ENCODE results near the gene ZBTB45. TPM values are rescaled to one million over a fixed set of nuclear protein-coding genes. Genes with fewer than 3 reads are reported as not detected.
"Not testable (repeated sequence)": the region's sequence is repeated elsewhere in the genome, so short reads cannot be mapped to it uniquely, and the experiment has no call there.

ZBTB45 gene
- total RNA-seq, 2 donors from 2014 or later: 9.9 to 12.9 TPM

DNA sequence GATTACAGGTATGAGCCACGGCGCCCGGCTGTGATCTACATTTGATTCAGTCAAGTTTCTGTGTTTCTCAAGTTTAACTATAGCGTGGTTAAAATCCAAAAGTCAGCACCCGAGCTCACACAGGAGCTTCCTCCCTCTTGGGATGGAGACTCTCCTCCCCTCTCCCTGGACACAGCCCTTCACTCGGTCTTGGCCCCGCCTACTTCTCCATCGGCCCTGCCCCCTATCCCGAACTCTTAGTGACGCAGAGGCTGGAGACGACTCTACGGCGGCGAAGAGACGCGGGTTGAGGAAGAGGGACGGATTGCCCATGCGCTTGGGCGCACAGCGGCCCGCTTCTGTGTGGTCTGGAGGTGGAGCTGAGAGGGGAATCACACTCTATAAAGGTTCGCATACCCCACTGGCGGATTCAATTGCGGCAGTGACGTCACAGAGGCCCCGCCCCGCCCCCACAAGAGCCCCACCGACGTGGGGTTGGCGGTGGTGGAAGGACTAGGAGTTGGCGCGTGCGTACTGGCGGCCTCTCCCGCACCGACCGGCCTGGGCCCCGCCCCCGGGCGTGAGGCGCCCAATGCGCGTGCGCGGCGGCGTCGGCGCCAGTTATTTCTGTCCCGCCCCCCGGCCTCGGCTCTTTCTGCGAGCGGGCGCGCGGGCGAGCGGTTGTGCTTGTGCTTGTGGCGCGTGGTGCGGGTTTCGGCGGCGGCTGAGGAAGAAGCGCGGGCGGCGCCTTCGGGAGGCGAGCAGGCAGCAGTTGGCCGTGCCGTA is 24.4 kb upstream of the ZBTB45 start, which contains the start of gene TRIM28:
TRIM28 (plus strand) TSS at position 239 of the 765 bp plus-strand sequence. CDS start 694 bp downstream, outside the sequence.
- H3K4me1 ChIP-seq: peaks cover 27% of the 10 kb centered on the region
- no peaks in the 10 kb centered on the region for H3K27me3 ChIP-seq
- H3K36me3 ChIP-seq (replicated peaks in 1 of 2; ENCODE audit: insufficient read depth in 1 of 2, low read depth in 2 of 2): peaks cover 11 to 17% of the 10 kb centered on the region in 2 donors
- H3K9me3 ChIP-seq: no peaks in the 10 kb centered on the region
- peak; percentile 90 to 92 (median 90) for TF ChIP-seq POLR2A (IDR thresholded peaks at IDR 0.05)
- TF ChIP-seq, protein P1, sequence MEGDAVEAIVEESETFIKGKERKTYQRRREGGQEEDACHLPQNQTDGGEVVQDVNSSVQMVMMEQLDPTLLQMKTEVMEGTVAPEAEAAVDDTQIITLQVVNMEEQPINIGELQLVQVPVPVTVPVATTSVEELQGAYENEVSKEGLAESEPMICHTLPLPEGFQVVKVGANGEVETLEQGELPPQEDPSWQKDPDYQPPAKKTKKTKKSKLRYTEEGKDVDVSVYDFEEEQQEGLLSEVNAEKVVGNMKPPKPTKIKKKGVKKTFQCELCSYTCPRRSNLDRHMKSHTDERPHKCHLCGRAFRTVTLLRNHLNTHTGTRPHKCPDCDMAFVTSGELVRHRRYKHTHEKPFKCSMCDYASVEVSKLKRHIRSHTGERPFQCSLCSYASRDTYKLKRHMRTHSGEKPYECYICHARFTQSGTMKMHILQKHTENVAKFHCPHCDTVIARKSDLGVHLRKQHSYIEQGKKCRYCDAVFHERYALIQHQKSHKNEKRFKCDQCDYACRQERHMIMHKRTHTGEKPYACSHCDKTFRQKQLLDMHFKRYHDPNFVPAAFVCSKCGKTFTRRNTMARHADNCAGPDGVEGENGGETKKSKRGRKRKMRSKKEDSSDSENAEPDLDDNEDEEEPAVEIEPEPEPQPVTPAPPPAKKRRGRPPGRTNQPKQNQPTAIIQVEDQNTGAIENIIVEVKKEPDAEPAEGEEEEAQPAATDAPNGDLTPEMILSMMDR (IDR thresholded peaks at IDR 0.05): peak in 3 of 7 experiments; percentile 0 to 26 (median 18)
- WGBS, 2 donors: 0 to 1% methylated on average over 21 to 73 of the region's 73 CpGs
- H3K27ac ChIP-seq: peak within 1 kb of the TSS; percentile 93 to 99 (median 98)
- DNase-seq (peak; percentile 98 to 99 (median 98)), ATAC-seq (peak; percentile 93)
- intact Hi-C loops (cut with DNase I): no loop called here
- H3K4me3 ChIP-seq: peak within 1 kb of the TSS; percentile 66 to 85

DNA sequence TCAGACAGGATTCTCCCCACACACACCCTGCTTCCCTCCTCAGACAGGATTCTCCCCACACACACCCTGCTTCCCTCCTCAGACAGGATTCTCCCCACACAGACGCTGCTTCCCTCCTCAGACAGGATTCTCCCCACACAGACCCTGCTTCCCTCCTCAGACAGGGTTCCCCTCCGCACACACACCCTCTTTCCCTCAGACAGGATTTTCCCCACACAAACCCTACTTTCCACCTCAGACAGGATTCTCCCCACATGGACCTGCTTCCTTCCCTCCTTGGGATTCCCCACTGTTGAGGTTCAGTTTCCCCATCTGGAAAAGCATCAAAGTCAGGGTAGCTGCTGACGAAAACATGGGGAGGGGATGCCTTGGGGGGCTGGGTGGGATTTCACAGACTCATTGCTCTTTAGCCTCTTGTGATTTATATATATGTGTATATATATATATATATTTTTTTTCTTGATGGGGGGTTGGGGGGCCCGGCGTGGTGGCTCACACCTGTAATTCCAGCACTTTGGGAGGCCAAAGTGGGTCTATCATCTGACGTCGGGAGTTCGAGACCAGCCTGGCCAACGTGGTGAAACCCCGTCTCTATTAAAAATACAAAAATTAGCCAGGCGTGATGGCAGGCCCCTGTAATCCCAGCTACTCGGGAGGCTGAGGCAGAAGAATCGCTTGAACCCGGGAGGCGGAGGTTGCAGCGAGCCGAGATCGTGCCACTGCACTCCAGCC is 23.2 kb upstream of the ZBTB45 start:
- Histone ChIP-seq H3K4me1 (peaks cover 34% of the 10 kb centered on the region), H3K27ac (peak overlapping the region in 3 of 4 donors; percentile 93 to 99 (median 99))
- ATAC-seq; H3K4me3 ChIP-seq; intact Hi-C loops (cut with DNase I); H3K36me3 ChIP-seq (replicated peaks in 1 of 2; ENCODE audit: insufficient read depth in 1 of 2, low read depth in 2 of 2); H3K9me3 ChIP-seq; H3K27me3 ChIP-seq; DNase-seq: not testable (repeated sequence)
- 72 to 76% methylated on average over 18 of the region's 18 CpGs for WGBS, 2 donors

DNA sequence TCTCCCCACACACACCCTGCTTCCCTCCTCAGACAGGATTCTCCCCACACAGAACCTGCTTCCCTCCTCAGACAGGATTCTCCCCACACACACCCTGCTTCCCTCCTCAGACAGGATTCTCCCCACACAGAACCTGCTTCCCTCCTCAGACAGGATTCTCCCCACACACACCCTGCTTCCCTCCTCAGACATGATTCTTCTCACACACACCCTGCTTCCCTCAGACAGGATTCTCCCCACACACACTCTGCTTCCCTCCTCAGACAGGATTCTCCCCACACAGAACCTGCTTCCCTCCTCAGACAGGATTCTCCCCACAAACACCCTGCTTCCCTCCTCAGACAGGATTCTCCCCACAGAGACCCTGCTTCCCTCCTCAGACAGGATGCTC is 19.6 kb upstream of the ZBTB45 start:
- peaks cover 15% of the 10 kb centered on the region for H3K4me1 ChIP-seq
- H3K27ac ChIP-seq; H3K27me3 ChIP-seq; H3K4me3 ChIP-seq; intact Hi-C loops (cut with DNase I); H3K9me3 ChIP-seq; H3K36me3 ChIP-seq (replicated peaks in 1 of 2; ENCODE audit: insufficient read depth in 1 of 2, low read depth in 2 of 2); ATAC-seq; DNase-seq: not testable (repeated sequence)

DNA sequence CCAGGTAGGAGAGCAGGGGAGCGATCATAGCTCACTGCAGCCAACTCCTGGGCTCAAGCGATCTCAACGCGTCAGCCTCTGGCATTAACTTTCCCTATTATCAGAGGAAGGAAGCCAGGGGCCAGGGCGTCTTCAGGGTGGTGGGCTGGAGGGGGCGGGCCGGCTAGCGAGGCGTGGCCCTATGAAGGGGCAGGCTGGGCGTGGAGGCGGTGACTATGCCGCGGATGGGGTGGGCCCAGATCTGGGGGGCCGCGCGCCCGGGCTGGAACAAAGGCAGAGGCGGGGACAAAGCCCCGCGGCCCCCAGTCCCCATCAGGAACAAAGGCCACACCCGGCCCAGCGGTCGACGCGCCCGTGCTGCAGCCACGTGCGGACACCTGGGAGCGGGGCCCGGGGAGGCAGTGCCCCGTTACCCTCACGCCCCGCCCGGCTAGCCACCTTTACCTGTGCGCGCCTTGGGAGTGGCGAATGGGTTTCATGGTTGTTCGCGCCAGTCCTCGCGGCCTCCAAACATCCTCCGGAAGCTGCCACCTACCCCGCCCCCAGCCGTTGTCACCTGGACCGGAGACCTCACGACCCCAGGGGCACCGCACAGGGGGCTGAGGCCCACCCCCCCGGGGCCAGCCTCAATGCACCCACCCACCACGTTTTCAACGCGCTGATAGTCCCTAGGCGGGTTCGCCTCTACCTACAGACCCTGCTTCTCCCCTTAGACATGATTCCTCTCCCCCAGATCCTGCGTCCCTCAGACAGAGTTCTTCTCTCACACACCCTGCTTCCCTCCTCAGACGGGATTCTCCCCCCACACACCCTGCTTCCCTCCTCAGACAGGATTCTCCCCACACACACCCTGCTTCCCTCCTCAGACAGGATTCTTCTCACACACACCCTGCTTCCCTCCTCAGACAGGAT is 18.9 kb upstream of the ZBTB45 start:
- intact Hi-C loops (cut with DNase I): no loop called here
- Histone ChIP-seq H3K4me1 (peaks cover 13% of the 10 kb centered on the region), H3K9me3 (no peaks in the 10 kb centered on the region), H3K36me3 (replicated peaks in 1 of 2; ENCODE audit: insufficient read depth in 1 of 2, low read depth in 2 of 2) (no peaks in the 10 kb centered on the region), H3K27ac (no peak overlapping the region), H3K4me3 (no peak overlapping the region), H3K27me3 (no peaks in the 10 kb centered on the region)
- peak in 2 of 4 donors; percentile 16 to 24 for DNase-seq
- 6 to 19% methylated on average over 26 to 55 of the region's 55 CpGs for WGBS, 2 donors
- peak; percentile 33 for ATAC-seq
- TF ChIP-seq, protein P1 (IDR thresholded peaks at IDR 0.05): no peak
- no peak for TF ChIP-seq POLR2A (IDR thresholded peaks at IDR 0.05)

DNA sequence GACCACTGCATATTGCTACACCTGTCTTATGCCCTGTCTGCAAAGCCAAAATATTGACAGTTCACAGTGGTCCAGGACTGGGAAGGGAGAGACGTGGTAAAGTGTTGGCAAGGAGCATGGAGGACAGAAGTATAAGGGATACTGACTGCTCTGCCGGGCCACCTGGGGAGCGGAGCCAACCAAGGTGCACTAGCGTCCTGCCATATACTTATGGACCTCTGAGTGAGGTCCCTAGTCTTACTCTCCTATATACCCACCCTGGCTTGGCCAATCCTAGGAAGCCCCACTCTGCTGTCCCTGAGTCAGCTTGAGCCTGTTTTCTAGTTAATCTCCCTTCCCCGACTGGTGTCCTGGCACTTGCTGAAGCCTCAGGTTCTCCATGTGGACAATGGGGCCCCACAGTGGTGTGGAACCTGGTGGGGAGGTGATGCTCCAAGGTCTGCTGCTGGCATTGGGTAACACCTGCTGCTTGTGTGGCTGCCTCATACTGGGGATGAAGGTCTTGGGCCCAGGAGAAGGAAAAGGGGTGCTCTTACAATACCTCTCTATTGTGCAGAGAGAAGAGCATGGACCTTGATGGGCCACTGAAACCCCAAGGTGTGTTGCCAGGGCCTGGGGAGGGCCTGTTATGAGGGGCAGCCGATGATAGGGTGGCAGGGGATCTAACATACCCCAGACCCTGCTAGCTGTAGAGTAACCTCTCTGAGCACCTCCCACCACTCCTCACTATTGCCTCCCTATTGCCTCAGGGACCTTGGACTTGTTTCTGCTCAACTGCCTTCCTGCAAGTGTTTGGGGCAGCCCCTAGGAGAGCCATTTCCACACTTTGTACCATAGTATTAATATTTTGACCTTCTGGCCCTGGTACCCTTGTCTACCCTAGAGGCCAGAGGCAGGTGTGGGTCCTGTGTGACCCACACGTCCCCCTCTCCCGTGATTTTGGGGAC is 17.5 kb upstream of the ZBTB45 start:
- TF ChIP-seq POLR2A (IDR thresholded peaks at IDR 0.05): no peak
- TF ChIP-seq, protein P1 (IDR thresholded peaks at IDR 0.05): no peak
- WGBS, 2 donors: 78 to 91% methylated on average over 7 to 8 of the region's 8 CpGs
- intact Hi-C loops (cut with DNase I): no loop called here

More for the DNA sequence above, 17.5 kb upstream of the ZBTB45 start:
- DNase-seq: no peak
- Histone ChIP-seq H3K27me3 (no peaks in the 10 kb centered on the region), H3K27ac (no peak overlapping the region), H3K9me3 (no peaks in the 10 kb centered on the region), H3K4me3 (no peak overlapping the region), H3K4me1 (peaks cover 8% of the 10 kb centered on the region), H3K36me3 (replicated peaks in 1 of 2; ENCODE audit: insufficient read depth in 1 of 2, low read depth in 2 of 2) (no peaks in the 10 kb centered on the region)
- no peak for ATAC-seq
